HG03045 (cell line): ENCODE data around the gene FAM177A1.

Source experiments
- ATAC-seq: cut with Tn5 transposase; IDR thresholded peaks from one replicate; pipeline ENCODE4 v1.9.1; 2021; ENCODE audit warnings: mild to moderate bottlenecking, moderate library complexity; ENCODE audit not compliant: unreplicated experiment

The FAM177A1 gene

GRCh38 chr14:35122696-35123387 is 76.8 kb downstream of the FAM177A1 start:
- ATAC-seq, result no peak

GRCh38 chr14:35123388-35123703 is 77.3 kb downstream of the FAM177A1 start:
- no peak for ATAC-seq

DNA sequence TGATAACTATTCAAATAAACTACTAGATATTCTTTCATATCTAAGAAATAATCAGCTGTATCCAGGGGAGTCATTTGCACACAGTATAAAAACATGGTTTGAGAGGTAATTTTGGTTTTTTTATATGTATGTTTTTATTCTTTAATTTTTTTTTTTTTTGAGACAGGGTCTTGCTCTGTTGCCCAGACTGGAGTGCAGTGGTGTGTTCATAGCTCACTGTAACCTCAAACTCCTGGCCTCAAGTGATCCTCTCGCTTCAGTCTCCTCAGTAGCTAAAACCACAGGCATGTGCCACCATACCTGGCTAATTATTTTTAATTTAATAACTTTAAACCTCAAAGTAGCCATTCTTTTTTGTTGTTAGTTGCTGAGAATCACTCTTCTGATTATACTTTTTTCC is 78.1 kb downstream of the FAM177A1 start:
- no peak for ATAC-seq
